ENCODE data around the gene NRIP1. TPM values are rescaled to one million over a fixed set of nuclear protein-coding genes. Genes with fewer than 3 reads are reported as not detected.
A peak's percentile ranks its signal among the peaks of the same experiment; 100 is the strongest.

Gene NRIP1
- total and polyA plus RNA-seq, 2 of the 13 experiments (the other 11 are each of a cell fraction or from before 2014, with no cell fraction given) = 21.0 to 69.0 TPM

DNA sequence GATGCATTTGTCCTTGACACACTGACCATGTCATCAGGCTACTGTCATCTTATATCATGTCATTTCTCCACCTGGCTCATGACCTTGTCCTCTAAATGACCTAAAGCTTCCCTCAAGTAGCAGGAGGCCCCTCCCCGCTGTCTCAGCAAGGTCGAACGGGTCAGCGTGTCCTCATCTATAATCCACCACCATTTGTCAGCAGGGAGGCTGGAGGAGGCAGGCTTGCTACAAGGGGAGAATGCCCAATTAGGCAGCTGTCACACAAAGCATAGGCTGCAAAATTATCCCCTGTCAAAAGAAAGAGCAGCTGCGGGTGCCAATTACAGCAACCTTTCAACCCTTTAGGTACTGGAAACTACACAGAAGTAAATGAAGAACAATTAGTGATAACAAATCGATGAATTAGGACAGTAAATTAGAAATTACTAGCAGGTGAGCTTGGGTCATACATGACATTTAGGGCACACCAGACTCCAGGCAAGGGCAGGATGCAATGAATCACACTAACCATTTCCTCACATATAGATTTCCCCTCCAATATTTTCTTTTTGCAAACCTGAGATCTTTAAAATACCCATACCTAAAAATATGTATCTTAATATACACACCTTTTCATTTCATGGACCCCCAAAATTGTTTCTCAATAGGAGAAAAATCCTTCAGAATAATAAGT lies 61.2 kb downstream of the NRIP1 start:
- in situ Hi-C loops (cut with HindIII; ENCODE audit: extremely low pct_ligation_motif_present, low pct_unique_long_range_greater_than_20kb) (no loop called here), intact Hi-C loops (cut with micrococcal nuclease; ENCODE audit: unreplicated experiment) (loop anchor here (5.0 kb wide), 1 partner anchor 141 kb away; no protein-coding TSS in a partner anchor)
- WGBS (ENCODE audit: low lambda C conversion rate) = 94% methylated on average over 6 of the region's 6 CpGs
- Histone ChIP-seq H3K27me3 (ENCODE audit: control insufficient read depth in 1 of 2, insufficient read depth in 2 of 2, low read length in 2 of 2) (no peaks in the 10 kb centered on the region), H3K4me3 (replicated peaks in 1 of 3; ENCODE audit: insufficient read depth in 1 of 3, low read depth in 2 of 3, low read length in 3 of 3) (no peak overlapping the region), H3K4me1 (ENCODE audit: insufficient read depth, low read length) (peaks cover 98% of the 10 kb centered on the region), H3K9ac (ENCODE audit: insufficient read depth, low read depth, low read length) (no peak overlapping the region), H2AFZ (ENCODE audit: low read length) (no peak overlapping the region), H3K27ac (ENCODE audit: extremely low read length, insufficient read depth, low read length) (no peak overlapping the region), H3K9me3 (ENCODE audit: low read length) (no peaks in the 10 kb centered on the region), H3K79me2 (ENCODE audit: insufficient read depth, low read length) (peaks cover 100% of the 10 kb centered on the region), H4K20me1 (ENCODE audit: insufficient read depth, low read length) (peaks cover 69% of the 10 kb centered on the region), H3K36me3 (replicated peaks in 1 of 2; ENCODE audit: control insufficient read depth in 1 of 2, insufficient read depth in 2 of 2, low read length in 2 of 2) (peaks cover 7 to 33% of the 10 kb centered on the region in 2 experiments; a peak in 4 of 5 replicates), H3K4me2 (ENCODE audit: low read depth, low read length) (no peak overlapping the region)
- no TSS peak for BruUV-seq (replicated peaks)
- no peak for FAIRE-seq
- ATAC-seq = no peak
- no peak for DNase-seq (ENCODE audit: low spot score)
- CTCF ChIA-PET (ENCODE audit: low intra/inter-chr PET ratio, low total read pairs) = no interaction called here
- POLR2A ChIA-PET = no interaction called here
- TF ChIP-seq ELF4 (CRISPR knock-in tag; IDR thresholded peaks at IDR 0.05; ENCODE audit: borderline replicate concordance) (no peak), SETDB1 (CRISPR knock-in tag; IDR thresholded peaks at IDR 0.05; ENCODE audit: borderline replicate concordance) (no peak), ZNF552 (CRISPR knock-in tag; IDR thresholded peaks at IDR 0.05; ENCODE audit: borderline replicate concordance) (no peak), MAFG (CRISPR knock-in tag; IDR thresholded peaks at IDR 0.05) (no peak), RARA (CRISPR knock-in tag; IDR thresholded peaks at IDR 0.05) (peak; percentile 72), ZNF841 (CRISPR knock-in tag; IDR thresholded peaks at IDR 0.05; ENCODE audit: borderline replicate concordance) (no peak), ZNF749 (CRISPR knock-in tag; IDR thresholded peaks at IDR 0.05; ENCODE audit: borderline replicate concordance) (no peak), IRX3 (CRISPR knock-in tag; IDR thresholded peaks at IDR 0.05; ENCODE audit: borderline replicate concordance, low read depth) (no peak), TP53 (CRISPR knock-in tag; conservative IDR thresholded peaks at IDR 0.05) (no peak), ZNF678 (CRISPR knock-in tag; IDR thresholded peaks at IDR 0.05) (no peak), AGO2 (optimal IDR thresholded peaks at IDR 0.05; ENCODE audit: low read depth, low read length) (peak; percentile 26), ZSCAN30 (CRISPR knock-in tag; IDR thresholded peaks at IDR 0.05) (no peak), ETV5 (CRISPR knock-in tag; IDR thresholded peaks at IDR 0.05; ENCODE audit: borderline replicate concordance) (no peak), DR1 (CRISPR knock-in tag; IDR thresholded peaks at IDR 0.05) (no peak)
- TF ChIP-seq, protein P1, sequence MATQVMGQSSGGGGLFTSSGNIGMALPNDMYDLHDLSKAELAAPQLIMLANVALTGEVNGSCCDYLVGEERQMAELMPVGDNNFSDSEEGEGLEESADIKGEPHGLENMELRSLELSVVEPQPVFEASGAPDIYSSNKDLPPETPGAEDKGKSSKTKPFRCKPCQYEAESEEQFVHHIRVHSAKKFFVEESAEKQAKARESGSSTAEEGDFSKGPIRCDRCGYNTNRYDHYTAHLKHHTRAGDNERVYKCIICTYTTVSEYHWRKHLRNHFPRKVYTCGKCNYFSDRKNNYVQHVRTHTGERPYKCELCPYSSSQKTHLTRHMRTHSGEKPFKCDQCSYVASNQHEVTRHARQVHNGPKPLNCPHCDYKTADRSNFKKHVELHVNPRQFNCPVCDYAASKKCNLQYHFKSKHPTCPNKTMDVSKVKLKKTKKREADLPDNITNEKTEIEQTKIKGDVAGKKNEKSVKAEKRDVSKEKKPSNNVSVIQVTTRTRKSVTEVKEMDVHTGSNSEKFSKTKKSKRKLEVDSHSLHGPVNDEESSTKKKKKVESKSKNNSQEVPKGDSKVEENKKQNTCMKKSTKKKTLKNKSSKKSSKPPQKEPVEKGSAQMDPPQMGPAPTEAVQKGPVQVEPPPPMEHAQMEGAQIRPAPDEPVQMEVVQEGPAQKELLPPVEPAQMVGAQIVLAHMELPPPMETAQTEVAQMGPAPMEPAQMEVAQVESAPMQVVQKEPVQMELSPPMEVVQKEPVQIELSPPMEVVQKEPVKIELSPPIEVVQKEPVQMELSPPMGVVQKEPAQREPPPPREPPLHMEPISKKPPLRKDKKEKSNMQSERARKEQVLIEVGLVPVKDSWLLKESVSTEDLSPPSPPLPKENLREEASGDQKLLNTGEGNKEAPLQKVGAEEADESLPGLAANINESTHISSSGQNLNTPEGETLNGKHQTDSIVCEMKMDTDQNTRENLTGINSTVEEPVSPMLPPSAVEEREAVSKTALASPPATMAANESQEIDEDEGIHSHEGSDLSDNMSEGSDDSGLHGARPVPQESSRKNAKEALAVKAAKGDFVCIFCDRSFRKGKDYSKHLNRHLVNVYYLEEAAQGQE (IDR thresholded peaks at IDR 0.05; ENCODE audit: borderline replicate concordance in 1 of 2, low read depth in 1 of 2, low read length in 2 of 2) = no peak
- TF ChIP-seq, protein P2, sequence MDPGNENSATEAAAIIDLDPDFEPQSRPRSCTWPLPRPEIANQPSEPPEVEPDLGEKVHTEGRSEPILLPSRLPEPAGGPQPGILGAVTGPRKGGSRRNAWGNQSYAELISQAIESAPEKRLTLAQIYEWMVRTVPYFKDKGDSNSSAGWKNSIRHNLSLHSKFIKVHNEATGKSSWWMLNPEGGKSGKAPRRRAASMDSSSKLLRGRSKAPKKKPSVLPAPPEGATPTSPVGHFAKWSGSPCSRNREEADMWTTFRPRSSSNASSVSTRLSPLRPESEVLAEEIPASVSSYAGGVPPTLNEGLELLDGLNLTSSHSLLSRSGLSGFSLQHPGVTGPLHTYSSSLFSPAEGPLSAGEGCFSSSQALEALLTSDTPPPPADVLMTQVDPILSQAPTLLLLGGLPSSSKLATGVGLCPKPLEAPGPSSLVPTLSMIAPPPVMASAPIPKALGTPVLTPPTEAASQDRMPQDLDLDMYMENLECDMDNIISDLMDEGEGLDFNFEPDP (CRISPR knock-in tag; conservative IDR thresholded peaks at IDR 0.05) = no peak
- TF ChIP-seq, protein P3, sequence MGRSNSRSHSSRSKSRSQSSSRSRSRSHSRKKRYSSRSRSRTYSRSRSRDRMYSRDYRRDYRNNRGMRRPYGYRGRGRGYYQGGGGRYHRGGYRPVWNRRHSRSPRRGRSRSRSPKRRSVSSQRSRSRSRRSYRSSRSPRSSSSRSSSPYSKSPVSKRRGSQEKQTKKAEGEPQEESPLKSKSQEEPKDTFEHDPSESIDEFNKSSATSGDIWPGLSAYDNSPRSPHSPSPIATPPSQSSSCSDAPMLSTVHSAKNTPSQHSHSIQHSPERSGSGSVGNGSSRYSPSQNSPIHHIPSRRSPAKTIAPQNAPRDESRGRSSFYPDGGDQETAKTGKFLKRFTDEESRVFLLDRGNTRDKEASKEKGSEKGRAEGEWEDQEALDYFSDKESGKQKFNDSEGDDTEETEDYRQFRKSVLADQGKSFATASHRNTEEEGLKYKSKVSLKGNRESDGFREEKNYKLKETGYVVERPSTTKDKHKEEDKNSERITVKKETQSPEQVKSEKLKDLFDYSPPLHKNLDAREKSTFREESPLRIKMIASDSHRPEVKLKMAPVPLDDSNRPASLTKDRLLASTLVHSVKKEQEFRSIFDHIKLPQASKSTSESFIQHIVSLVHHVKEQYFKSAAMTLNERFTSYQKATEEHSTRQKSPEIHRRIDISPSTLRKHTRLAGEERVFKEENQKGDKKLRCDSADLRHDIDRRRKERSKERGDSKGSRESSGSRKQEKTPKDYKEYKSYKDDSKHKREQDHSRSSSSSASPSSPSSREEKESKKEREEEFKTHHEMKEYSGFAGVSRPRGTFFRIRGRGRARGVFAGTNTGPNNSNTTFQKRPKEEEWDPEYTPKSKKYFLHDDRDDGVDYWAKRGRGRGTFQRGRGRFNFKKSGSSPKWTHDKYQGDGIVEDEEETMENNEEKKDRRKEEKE (IDR thresholded peaks at IDR 0.05) = no peak

Measured in HepG2 (cell line).